Fibroblast of the conjunctiva (primary cell): ENCODE measurements around the gene ATOH7.
"Not testable (repeated sequence)": the region's sequence is repeated elsewhere in the genome, so short reads cannot be mapped to it uniquely, and the experiment has no call there.

Source experiments
- DNase-seq: peaks from one replicate; pipeline ENCODE4 v3.0.0-alpha.2; 2010; ENCODE audit warnings: low read depth

Gene ATOH7

DNA sequence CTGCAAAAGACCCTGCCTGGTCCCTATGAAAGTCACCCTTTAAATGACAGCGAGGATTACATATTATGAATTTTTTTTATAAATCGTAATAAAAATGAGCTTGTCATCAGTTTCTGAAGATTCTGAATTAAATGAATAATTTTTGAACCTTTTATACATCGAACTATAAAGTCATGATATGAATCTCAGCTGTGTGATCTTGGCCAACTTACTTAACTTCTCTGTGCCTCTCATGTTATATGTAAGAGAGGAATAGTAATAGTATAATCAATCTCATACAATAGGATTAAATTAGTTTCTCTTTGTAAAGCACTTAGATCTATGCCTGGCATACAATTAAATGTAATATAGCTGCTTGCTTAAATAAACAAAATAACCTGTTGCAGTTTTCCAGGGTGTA, 5.3 kb upstream of the ATOH7 start:
- DNase-seq: no peak

DNA sequence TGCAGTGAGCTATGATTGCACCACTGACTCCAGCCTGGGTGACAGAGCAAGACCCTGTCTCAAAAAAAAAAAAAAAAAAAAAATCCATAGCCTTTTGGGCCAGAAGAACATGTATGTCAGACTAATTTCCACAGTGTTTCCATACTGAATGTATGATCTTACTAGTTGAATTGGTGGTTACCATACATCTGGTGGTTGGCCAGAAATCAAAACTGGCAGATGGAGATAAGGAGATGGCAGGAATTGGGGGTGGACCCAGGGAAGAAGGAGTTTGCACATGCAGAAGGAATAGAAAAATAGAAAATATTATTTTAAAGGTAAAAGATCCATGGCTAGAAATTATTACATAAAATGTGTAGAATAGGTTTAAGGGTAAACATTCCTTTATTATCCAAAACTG, 3.7 kb upstream of the ATOH7 start:
- DNase-seq: no peak

DNA sequence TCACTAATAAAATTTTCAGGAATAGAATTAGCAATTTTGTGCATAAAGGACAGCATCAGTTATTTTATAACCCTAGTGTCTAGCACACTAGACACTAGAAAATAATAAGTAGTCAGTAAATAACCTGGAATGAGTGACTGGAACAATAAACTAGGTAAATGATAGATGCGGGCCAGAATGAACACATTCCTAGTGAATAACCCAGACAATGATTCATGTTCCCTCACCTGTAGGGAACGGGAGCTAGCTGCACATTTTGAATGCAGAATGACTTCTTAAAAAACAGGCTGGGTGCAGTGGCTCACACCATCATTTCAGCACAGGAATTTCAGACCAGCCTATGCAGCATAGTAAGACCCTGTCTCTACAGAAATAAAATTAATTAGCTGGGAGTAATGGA, 3.2 kb upstream of the ATOH7 start:
- DNase-seq: no peak

DNA sequence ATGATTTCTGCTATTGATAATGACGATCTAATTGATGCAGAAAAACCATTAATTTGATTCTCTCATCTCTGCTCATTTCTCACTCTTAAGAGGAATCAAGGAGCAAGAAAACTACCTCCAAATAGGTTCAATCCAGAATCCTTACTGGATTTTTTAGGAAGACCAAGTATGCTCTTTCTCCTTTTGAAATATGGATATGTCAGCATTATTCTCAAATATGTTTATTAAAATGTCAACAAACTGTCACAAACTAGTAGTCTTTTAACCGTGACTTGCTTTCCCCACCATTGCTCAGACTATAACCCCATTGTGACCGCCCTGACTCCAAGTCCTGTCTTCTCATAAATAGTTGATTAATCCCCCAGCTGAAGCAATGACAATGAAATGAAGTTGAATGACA, 1.1 kb upstream of the ATOH7 start:
- DNase-seq: no peak

DNA sequence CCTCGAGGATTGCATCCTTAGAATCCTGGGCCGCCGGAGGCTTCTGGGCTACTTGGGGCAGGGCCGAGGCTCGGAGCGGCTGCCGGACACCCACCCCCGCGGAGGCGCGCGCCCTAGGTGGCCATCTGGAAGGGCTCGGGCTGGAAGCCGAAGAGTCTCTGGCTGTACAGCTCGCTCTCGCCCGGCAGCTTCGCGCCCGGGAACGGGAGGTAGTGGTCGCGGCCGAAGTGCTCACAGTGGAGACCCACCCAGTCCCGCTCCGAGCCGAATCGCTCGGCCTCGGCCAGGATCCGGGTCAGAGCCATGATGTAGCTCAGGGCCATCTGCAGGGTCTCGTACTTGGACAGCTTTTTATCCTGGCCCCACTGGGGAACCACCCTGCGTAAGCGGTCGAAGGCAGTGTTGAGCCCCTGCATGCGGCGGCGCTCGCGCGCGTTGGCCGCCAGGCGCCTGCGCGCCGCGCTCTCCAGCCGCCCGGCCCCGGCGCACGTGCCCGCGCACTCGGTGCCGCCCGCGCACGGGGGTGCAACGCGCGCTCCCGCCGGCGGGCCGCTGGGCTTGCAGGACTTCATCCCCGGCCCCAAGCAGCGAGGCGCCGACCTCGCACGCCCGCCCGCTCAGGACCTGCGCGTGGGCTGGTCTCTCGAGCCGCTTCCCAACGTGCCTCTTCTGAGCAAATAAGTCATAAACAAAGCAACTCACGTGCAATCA, 652 bp downstream of the ATOH7 start:
- DNase-seq: no peak

DNA sequence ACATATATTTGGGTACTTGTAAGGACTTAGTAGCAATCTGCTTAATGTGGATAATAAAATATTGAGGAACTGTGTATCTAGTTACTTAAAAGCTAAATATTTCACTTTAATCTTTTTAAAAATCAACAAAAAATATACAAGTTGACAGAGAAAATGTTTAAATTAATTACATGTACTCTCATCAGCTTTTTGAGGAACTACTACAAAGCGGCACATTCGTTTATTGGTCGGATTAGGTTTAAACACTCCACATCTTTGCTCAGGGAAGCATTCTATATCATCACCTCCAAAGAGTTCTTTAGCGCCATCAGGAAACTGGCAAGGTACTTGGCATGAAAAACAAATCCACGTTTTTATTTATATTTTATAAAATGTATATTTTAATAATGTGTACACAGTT, 1.6 kb downstream of the ATOH7 start:
- DNase-seq: no peak

DNA sequence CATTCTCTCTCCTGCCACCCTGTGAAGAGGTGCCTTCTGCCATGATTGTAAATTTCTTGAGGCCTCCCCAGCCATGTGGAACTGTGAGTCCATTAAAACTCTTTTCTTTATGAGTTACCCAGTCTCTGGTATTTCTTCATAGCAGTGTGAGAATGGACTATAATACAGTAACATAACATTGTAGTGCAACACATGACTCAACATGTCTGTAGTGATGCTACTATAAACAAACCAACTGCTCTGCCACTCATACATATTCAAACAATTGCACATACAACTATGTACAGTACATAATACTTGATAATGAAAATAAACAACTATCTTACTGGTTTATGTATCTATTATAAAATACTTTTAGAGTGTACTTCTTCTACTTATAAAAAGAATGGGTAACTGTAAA, 7.1 kb downstream of the ATOH7 start:
- no peak for DNase-seq

DNA sequence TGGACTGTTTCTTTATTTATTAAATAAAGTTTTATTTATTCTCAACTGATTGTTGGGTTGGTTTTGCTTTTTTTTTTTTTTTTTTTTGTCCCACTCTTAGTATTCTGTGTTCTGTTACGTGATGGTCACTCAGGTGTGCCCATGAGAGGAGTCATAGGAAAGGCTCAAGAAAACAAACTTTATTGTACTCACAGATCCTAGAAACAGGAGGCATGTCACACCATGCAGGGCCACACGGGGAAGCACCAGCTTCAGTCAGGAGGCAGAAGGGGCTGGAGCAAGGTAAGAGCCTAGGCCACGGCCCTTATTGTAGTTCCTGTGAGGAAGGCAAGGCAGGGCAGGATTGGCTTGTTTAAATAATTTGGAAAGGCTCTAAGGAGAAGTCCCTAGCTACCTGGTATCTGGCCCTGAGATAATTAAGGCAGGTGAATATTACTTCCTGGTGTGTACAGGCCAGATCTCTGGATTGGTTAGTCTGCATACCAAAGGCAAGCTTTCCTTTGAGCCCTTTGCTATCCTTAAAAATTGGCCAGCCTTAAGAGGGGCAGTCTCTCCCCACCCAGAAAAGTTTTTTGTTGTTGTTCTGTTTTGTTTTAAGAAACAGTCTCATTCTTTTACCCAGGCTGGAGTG, 8.3 kb downstream of the ATOH7 start:
- DNase-seq: no peak

DNA sequence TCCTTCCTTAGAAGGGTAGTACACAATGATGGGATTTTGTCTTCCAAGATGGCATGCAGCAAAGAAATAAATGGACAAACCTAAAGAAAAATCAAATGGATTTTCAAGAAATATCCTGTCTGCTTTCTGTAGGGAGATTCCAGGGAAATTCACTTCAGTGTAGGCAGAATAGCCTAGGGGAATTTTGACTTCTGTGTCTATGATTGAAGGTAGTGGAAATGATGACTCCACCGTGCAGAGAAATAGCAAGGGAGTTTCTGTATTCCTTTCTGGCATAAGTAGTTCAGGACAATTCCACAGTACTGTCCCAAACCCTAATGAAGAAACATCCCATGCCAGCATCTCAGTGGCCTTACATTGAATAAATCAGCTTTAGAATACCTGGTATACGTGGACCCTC, 9.5 kb downstream of the ATOH7 start:
- no peak for DNase-seq

DNA sequence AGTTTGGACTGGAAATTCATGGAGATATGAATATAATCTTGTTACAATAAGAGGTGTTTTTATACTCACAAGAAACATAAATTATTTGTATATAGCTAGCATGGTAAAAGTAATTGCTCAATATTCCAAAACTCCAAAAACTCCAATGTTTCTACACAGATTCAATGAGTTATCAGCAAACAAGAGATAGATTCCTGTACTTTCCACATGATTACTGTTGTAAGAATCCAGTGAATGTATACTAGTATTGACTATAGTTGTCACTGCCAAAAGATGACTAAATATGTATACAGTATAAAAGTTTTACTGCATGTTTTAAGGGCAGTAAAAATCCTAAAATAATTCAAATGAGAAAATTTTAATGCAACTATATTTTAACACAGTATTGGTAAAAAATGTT, 10.7 kb downstream of the ATOH7 start:
- no peak for DNase-seq

DNA sequence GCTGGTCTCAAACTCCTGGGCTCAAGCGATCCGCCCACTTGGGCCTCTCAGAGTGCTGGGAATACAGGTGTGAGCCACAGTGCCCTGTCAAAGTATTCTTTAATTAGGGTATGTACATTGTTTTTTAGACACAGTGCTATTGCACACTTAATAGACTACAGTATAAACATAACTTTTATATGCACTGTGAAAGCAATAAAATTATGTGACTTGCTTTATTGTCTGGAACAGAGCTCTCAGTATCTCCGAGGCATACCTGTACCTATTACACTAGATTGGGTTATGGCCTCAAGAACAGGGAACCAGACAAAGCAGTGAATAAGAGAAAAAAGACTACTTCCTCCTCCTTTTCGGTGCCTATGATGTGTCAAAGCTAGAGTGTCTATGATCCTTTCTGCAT, 13.1 kb downstream of the ATOH7 start:
- no peak for DNase-seq

DNA sequence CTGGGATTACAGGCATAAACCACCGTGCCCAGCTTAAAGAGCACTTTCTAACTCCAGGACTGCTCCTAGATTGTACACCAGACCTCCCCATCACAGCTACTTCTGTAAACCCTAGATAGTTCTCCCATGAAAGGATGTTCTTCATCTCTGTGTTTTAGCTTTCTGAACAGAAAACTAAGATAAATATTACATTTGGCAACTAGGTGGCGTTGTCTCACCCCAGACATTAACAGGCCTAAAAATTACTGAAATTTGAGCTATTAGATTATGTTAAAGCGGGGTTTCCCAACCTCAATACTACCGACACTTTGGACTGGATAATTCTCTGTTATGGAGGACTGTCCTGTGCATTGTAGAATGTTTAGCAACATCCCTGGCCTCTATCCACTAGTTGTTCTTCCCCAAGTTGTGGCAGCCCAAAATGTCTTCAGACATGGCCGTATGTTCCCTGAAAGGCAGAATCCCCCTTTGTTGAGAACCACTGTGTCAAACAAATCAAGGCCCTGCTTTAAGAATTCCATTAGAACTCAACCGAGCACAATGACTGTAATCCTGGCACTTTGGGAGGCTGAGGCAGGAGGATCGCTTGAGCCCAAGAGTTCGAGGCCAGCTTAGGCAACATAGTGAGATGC, 19.1 kb downstream of the ATOH7 start:
- DNase-seq: peak; percentile 26

DNA sequence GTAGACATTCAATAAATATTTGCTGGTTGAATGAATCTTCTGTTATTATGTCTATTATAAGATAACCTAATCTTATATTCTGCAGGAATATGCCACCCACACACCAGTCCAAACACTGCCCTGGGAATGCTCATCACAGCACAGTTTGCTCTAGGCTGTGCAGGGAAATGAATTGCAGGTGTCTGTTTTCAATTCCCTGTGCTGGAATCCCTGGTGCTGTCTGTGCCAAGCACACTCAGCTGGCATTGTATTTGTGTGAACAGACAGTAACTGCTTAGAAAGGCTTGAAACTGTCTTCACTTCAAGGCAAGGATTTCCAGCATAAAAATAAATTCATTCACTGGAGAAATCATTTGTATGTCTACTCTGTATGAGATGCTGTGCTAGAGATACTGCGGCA, 20.2 kb downstream of the ATOH7 start:
- no peak for DNase-seq

DNA sequence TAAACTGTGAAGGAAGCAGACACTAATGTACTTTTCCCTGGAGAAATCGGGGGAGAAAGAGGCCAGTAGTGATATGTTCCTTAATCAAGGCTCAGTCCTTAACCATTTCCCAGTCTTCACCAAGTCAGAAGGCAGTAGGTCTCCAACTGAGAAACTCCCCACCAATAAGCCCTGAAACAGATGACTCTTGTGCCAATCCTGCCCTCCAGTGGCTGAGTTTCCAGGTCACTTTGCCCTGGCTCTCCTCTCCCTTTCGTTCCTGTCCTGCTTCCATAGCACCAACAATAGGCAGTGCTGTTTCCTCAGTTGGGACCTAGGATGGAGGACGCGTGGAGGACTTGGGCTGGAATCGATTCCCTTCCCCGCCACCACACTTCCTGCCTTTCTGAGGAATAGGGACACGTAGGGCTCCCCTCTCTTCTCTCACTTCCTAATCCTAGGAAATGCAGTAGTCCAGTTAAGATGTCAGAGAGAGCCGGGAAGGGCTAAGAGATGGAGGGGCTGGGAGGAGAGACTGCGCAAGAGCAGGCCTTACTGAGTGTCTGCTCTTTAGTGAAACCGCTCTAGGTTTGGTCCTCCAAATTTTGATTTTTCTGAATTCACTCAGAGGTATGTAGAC, 23.4 kb downstream of the ATOH7 start:
- DNase-seq: peak; percentile 68

DNA sequence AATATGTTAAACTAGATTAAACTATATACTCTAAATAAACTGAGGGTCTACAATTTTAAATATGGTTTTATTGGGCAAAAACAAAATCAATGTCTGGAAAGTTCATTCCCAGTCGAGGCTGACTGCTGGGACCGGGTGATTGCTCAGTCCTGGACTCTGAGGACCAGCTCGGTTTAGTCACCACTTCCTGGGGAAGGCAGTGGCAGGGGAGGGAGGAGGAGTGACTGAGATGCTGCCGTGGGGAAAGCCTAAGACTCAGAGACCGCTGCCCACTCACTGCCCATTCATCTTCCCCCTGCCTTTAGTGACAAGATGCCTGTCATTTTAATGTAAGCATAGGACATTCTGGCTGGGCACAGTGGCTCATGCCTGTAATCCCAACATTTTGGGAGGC, 29.0 kb downstream of the ATOH7 start:
- no peak for DNase-seq

DNA sequence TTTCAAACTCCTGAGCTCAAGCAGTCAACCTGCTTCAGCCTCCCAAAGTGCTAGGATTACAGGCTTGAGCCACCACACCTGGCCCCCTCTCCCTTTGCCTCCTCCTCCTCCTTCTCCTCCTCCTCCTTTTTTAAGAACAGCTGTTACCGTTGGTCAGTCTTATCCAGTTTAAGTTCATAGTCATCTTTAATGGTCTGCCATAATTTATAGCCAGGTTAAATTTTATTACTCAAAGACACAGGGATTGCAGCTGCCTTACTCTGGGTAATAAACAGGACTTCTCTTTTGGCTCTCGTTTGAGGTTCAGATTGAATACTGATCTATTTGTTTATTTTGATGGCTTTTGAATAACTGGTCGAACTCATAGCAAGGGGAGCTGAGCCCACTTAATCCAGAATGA, 35.2 kb downstream of the ATOH7 start:
- DNase-seq: no peak

DNA sequence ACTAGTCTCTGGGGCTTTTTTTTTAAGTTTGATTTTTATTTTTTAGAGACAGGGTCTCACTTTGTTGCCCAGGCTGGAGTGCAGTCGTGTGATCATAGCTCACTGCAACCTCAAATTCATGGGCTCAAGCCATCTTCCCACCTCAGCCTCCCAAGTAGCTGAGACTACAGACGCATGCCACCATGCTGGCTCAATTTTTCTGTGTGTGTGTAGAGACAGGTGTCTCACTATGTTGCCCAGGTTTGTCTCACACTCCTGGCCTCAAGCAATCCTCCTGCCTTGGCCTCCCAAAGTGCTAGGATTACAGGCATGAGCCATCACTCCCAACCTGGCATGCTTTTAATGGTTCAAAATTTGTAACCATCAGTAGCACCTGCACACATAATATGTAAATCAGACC, 36.1 kb downstream of the ATOH7 start:
- DNase-seq: not testable (repeated sequence)

DNA sequence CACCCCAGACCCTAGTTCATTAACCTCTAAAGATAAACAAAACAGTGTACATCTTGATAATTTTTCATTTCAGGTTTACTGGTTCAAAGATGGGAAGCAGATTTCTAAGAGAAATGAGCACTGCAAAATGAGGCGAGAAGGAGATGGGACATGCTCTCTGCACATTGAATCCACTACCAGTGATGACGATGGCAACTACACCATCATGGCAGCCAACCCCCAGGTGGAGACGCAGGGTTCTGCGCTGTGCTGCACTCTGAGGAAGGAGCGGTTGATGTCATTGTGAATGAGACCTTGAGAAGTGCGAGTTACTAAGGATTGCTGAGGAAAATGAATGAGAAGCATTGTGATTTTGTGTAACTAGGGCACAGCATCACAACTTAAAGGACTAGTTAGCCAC, 37.6 kb downstream of the ATOH7 start:
- DNase-seq: no peak

DNA sequence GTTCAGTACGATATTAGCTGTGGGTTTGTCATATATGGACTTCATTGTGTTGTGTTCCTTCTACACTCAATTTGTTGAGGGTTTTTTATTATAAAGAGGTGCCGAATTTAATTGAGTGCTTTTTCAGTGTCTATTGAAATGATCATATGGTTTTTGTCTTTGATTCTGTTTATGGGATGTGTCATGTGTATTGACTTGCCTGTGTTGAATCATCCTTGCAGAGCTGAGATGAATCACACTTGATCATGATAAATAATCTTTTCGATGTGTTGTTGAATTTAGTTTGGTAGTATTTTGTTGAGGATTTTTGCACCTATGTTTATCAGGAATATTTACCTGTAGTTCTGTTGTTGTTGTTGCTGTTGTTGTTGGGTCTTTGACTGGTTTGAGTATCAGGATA, 39.8 kb downstream of the ATOH7 start:
- no peak for DNase-seq

DNA sequence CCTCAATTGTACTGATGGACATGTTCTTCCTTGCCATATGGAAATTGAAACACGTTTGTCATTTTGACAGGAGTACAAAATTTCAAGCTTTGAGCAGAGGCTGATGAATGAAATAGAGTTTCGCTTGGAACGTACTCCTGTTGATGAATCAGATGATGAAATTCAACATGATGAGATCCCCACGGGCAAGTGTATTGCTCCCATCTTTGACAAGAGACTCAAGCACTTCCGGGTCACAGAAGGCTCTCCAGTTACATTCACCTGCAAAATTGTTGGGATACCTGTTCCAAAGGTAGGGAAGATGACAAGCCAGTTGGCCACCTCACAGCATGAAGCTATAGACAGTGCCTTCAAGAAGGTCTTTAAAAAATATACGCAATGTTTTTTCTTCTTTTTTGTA, 43.1 kb downstream of the ATOH7 start:
- DNase-seq: no peak

DNA sequence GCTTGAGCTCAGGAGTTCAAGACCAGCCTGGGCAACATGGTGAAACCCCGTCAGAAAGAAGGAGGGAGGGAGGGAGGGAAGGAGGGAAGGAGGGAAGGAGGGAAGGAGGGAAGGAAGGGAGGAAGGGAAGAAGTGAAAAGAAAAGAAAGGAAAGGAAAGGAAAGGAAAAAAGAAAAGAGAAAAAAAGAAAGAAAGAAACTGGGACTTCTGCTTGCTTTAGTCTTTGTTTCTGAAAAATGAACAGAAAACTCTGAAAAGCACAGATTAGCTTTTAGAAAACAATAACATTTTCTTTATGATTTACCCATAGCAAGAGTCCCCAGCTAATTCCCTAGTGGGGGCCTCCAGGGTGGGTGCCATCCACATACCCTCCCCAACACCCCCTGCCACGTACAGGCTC, 46.8 kb downstream of the ATOH7 start:
- DNase-seq: no peak

DNA sequence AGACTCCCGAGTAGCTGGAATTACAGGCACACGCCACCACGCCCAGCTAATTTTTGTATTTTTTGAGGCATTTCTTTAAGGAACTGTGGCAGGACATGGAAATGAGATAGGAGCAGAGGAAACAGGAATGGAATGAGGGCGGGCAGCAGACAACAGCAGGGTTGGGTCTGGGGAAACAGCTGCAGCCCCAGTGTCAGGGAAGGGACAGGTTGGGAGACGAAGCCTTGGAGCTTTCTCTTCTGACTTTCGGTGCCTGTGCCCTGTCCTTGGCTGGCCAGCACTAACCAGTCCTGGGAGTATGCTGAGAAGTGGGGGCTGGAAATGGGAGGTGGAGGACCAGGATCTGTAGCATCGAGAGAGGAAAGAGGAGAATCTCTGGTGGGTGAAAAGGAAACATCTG, 47.4 kb downstream of the ATOH7 start:
- no peak for DNase-seq
